Left lung (tissue), 10 donors: ENCODE results near the gene LMTK3. TPM values are rescaled to one million over a fixed set of nuclear protein-coding genes. Genes with fewer than 3 reads are reported as not detected.

Source experiments
- ATAC-seq: fragments of 200-7000 bp; cut with Tn5 transposase; one replicate; pipeline ENCODE4 v1.9.1; 2020; ENCODE audit warnings: moderate library complexity
- DNase-seq, 4 donors: peaks; one replicate each; pipeline ENCODE4 v3.0.0-alpha.2; 2013 to 2020
- H3K27ac ChIP-seq, 2 donors: fragments of 200-600 bp; sonication (generic) in 1 of 2; one replicate each; pipeline versions ENCODE4 v1.5.0 to v1.8.0; 2020 to 2021
- H3K27me3 ChIP-seq, 2 donors: fragments of 200-600 bp; sonication (generic) in 1 of 2; one replicate each; pipeline versions ENCODE4 v1.5.0 to v1.8.0; 2020 to 2021
- H3K36me3 ChIP-seq, 2 donors: fragments of 200-600 bp; sonication (generic) in 1 of 2; one replicate each; pipeline versions ENCODE4 v1.5.0 to v1.8.0; 2020 to 2021
- H3K4me1 ChIP-seq, 2 donors: fragments of 200-600 bp; one replicate each; pipeline ENCODE4 v1.8.0; 2021
- H3K4me3 ChIP-seq, 2 donors: fragments of 200-600 bp; sonication (generic) in 1 of 2; one replicate each; pipeline versions ENCODE4 v1.5.0 to v1.8.0; 2020 to 2021; ENCODE audit warnings: mild to moderate bottlenecking in 1 of 2
- H3K9me3 ChIP-seq, 2 donors: fragments of 200-600 bp; sonication (generic) in 1 of 2; one replicate each; pipeline versions ENCODE4 v1.5.0 to v1.8.0; 2020 to 2021
- CTCF ChIP-seq, 2 donors: fragments of 200-600 bp; sonication (generic) in 1 of 2; IDR thresholded peaks; one replicate each; pipeline versions ENCODE4 v1.5.0 to v1.8.0; 2021; ENCODE audit warnings: antibody characterized with exemption in 2 of 2
- intact Hi-C, 2 donors: fragments of 100-400 bp; cut with DNase I; formaldehyde crosslinking; loops; one replicate each; pipeline versions ENCODE4 v1.11.2 to v1.14.2; 2022
- polyA plus RNA-seq, 6 donors: library from polyadenylated mRNA; unstranded; fragments of 120-200 nt; gene quantifications; one replicate each; pipeline ENCODE4 v1.2.1, GENCODE V29; 2013; ENCODE audit not compliant: insufficient read length in 6 of 6
- total RNA-seq, 2 donors: library from RNA; stranded (reverse); fragmentation: NEBNext Ultra II Directional; extraction: Animal tissue kit (Norgen Biotek cat#: 25700); gene quantifications; one replicate each; pipeline ENCODE4 v1.2.1, GENCODE V29; 2021
- donor health status: DM: no; HTN: yes; CAD: no.
- donor health status: DM: no; HTN: no; CAD: no.

Gene LMTK3
- total and polyA plus RNA-seq, 8 donors, result 1.7 to 9.5 (median 3.1) TPM

DNA sequence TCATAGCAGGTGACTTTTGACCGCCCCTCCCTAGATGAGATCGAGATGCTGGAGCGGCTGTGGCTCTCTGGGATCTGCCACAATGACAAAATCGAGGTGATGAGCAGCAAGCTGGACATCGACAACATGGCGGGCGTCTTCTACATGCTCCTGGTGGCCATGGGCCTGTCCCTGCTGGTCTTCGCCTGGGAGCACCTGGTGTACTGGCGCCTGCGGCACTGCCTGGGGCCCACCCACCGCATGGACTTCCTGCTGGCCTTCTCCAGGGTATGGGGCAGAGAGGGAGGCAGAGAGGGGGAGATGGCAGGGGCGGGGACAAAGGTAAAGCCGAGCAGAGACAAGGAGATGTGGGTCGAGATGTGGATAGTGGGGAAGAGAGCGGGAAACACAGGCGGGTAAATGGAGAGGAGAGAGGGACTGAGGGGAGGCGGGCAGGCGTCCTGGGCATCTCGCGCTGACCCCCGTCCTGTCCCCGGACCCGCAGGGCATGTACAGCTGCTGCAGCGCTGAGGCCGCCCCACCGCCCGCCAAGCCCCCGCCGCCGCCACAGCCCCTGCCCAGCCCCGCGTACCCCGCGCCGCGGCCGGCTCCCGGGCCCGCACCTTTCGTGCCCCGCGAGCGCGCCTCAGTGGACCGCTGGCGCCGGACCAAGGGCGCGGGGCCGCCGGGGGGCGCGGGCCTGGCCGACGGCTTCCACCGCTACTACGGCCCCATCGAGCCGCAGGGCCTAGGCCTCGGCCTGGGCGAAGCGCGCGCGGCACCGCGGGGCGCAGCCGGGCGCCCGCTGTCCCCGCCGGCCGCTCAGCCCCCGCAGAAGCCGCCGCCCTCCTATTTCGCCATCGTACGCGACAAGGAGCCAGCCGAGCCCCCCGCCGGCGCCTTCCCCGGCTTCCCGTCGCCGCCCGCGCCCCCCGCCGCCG is 69.3 kb downstream of the LMTK3 start:
- TF ChIP-seq CTCF (IDR thresholded peaks at IDR 0.05), result no peak
- H3K4me1 ChIP-seq, result peaks cover 16 to 36% of the 10 kb centered on the region in 2 donors
- ATAC-seq (no peak), DNase-seq (peak in 1 of 4 donors; percentile 67)
- H3K9me3 ChIP-seq, result no peaks in the 10 kb centered on the region
- no peak overlapping the region for H3K4me3 ChIP-seq
- H3K27me3 ChIP-seq, result peaks cover 11 to 54% of the 10 kb centered on the region in 2 donors
- intact Hi-C loops, result no loop called here
- H3K36me3 ChIP-seq, result peaks cover 0 to 4% of the 10 kb centered on the region in 2 donors
- no peak overlapping the region for H3K27ac ChIP-seq

- H3K9me3 ChIP-seq, result no peaks in the 10 kb centered on the region
- peaks cover 15 to 27% of the 10 kb centered on the region in 2 donors for H3K4me1 ChIP-seq
- DNase-seq, result peak in 1 of 4 donors; percentile 64
- H3K27ac ChIP-seq, result no peak overlapping the region
- no peak for TF ChIP-seq CTCF (IDR thresholded peaks at IDR 0.05)
- ATAC-seq, result no peak
- H3K4me3 ChIP-seq, result no peak overlapping the region
- intact Hi-C loops, result no loop called here
- H3K36me3 ChIP-seq, result no peaks in the 10 kb centered on the region
- peaks cover 11 to 62% of the 10 kb centered on the region in 2 donors for H3K27me3 ChIP-seq
Observed at GRCh38 chr19:48441360-48442050, 70.1 kb downstream of the LMTK3 start.

- intact Hi-C loops, result no loop called here
- Histone ChIP-seq H3K4me1 (no peaks in the 10 kb centered on the region), H3K27ac (no peak overlapping the region), H3K27me3 (peaks cover 0 to 31% of the 10 kb centered on the region in 2 donors), H3K4me3 (no peak overlapping the region), H3K9me3 (no peaks in the 10 kb centered on the region), H3K36me3 (no peaks in the 10 kb centered on the region)
- no peak for TF ChIP-seq CTCF (IDR thresholded peaks at IDR 0.05)
- ATAC-seq, result no peak
- DNase-seq, result peak in 1 of 4 donors; percentile 22
Observed at GRCh38 chr19:48436586-48436985, 75.0 kb downstream of the LMTK3 start.

Other genes starting within 250 kb of the LMTK3 start
- 1 to 10 TPM; 1.3 to 1.9 TPM for gene ZNF114, start 241.8 kb downstream of the LMTK3 start, total RNA-seq
- 1 to 10 TPM; 8.0 to 9.2 (median 8.2) TPM for gene ZNF114, start 241.8 kb downstream of the LMTK3 start, polyA plus RNA-seq
- gene EMP3, start 186.3 kb downstream of the LMTK3 start, total RNA-seq, result 100 to 1,000 TPM; 127 to 320 TPM
- gene EMP3, start 186.3 kb downstream of the LMTK3 start, polyA plus RNA-seq, result 100 to 1,000 TPM; 102 to 121 (median 107) TPM
- 10 to 100 TPM in 1 of 2 donors, 1 to 10 TPM in 1; 9.8 to 10.6 TPM for gene TMEM143, start 147.9 kb downstream of the LMTK3 start, total RNA-seq
- gene TMEM143, start 147.9 kb downstream of the LMTK3 start, polyA plus RNA-seq, result 10 to 100 TPM in 1 of 6 donors, 1 to 10 TPM in 5; 7.5 to 10.1 (median 8.9) TPM
- gene SYNGR4, start 147.5 kb downstream of the LMTK3 start, total RNA-seq, result not detected
- gene SYNGR4, start 147.5 kb downstream of the LMTK3 start, polyA plus RNA-seq, result under 1 TPM in 2 of 6 donors, not detected in 4; 0.14 to 0.65 TPM
- 100 to 1,000 TPM; 171 to 187 TPM for gene KDELR1, start 120.3 kb downstream of the LMTK3 start, total RNA-seq
- gene KDELR1, start 120.3 kb downstream of the LMTK3 start, polyA plus RNA-seq, result 100 to 1,000 TPM; 159 to 178 (median 163) TPM
- 1 to 10 TPM in 1 of 2 donors, under 1 TPM in 1; 0.94 to 1.3 TPM for gene GRIN2D, start 118.2 kb downstream of the LMTK3 start, total RNA-seq
- under 1 TPM; 0.25 to 0.51 (median 0.30) TPM for gene GRIN2D, start 118.2 kb downstream of the LMTK3 start, polyA plus RNA-seq
- 10 to 100 TPM; 21.5 to 33.8 TPM for gene GRWD1, start 65.9 kb downstream of the LMTK3 start, total RNA-seq
- gene GRWD1, start 65.9 kb downstream of the LMTK3 start, polyA plus RNA-seq, result 10 to 100 TPM; 18.4 to 29.0 (median 24.4) TPM
- gene KCNJ14, start 56.3 kb downstream of the LMTK3 start, total RNA-seq, result under 1 TPM; 0.52 to 0.61 TPM
- gene KCNJ14, start 56.3 kb downstream of the LMTK3 start, polyA plus RNA-seq, result 1 to 10 TPM in 5 of 6 donors, under 1 TPM in 1; 0.94 to 1.3 (median 1.2) TPM
- gene CYTH2, start 42.5 kb downstream of the LMTK3 start, total RNA-seq, result 10 to 100 TPM; 49.8 to 65.9 TPM
- 100 to 1,000 TPM in 2 of 6 donors, 10 to 100 TPM in 4; 86.5 to 108 (median 91.5) TPM for gene CYTH2, start 42.5 kb downstream of the LMTK3 start, polyA plus RNA-seq
- gene SULT2B1, start 40.3 kb upstream of the LMTK3 start, total RNA-seq, result 1 to 10 TPM; 2.8 to 6.3 TPM
- gene SULT2B1, start 40.3 kb upstream of the LMTK3 start, polyA plus RNA-seq, result 1 to 10 TPM; 2.1 to 3.8 (median 2.9) TPM
- not detected for gene SPACA4, start 94.9 kb upstream of the LMTK3 start, total RNA-seq
- under 1 TPM; 0.17 to 0.78 (median 0.26) TPM for gene SPACA4, start 94.9 kb upstream of the LMTK3 start, polyA plus RNA-seq
- gene FAM83E, start 103.2 kb upstream of the LMTK3 start, total RNA-seq, result 10 to 100 TPM; 15.5 to 50.0 TPM
- 10 to 100 TPM in 2 of 6 donors, 1 to 10 TPM in 4; 4.7 to 12.3 (median 5.8) TPM for gene FAM83E, start 103.2 kb upstream of the LMTK3 start, polyA plus RNA-seq
- gene RPL18, start 107.3 kb upstream of the LMTK3 start, total RNA-seq, result 1,000 to 10,000 TPM; 1,028 to 1,088 TPM
- 1,000 to 10,000 TPM; 1,451 to 1,744 (median 1,588) TPM for gene RPL18, start 107.3 kb upstream of the LMTK3 start, polyA plus RNA-seq
- gene SPHK2, start 107.7 kb upstream of the LMTK3 start, total RNA-seq, result 10 to 100 TPM; 21.3 to 27.5 TPM
- 10 to 100 TPM; 10.2 to 17.1 (median 14.1) TPM for gene SPHK2, start 107.7 kb upstream of the LMTK3 start, polyA plus RNA-seq
- gene DBP, start 125.5 kb upstream of the LMTK3 start, total RNA-seq, result 10 to 100 TPM in 1 of 2 donors, 1 to 10 TPM in 1; 8.9 to 10.5 TPM
- gene DBP, start 125.5 kb upstream of the LMTK3 start, polyA plus RNA-seq, result 10 to 100 TPM in 2 of 6 donors, 1 to 10 TPM in 4; 6.4 to 11.1 (median 9.5) TPM
- gene CA11, start 134.4 kb upstream of the LMTK3 start, total RNA-seq, result 1 to 10 TPM; 3.6 to 3.9 TPM
- 1 to 10 TPM; 3.7 to 5.6 (median 5.0) TPM for gene CA11, start 134.4 kb upstream of the LMTK3 start, polyA plus RNA-seq
- under 1 TPM; 0.29 to 0.73 TPM for gene NTN5, start 161.2 kb upstream of the LMTK3 start, total RNA-seq
- gene NTN5, start 161.2 kb upstream of the LMTK3 start, polyA plus RNA-seq, result 1 to 10 TPM in 4 of 6 donors, under 1 TPM in 2; 0.66 to 1.4 (median 1.1) TPM
- 1 to 10 TPM; 1.1 to 2.7 TPM for gene FUT2, start 184.1 kb upstream of the LMTK3 start, total RNA-seq
- gene FUT2, start 184.1 kb upstream of the LMTK3 start, polyA plus RNA-seq, result 1 to 10 TPM; 2.1 to 3.7 (median 2.8) TPM
- gene MAMSTR, start 207.9 kb upstream of the LMTK3 start, total RNA-seq, result 1 to 10 TPM; 1.3 to 1.5 TPM
- 1 to 10 TPM; 4.3 to 5.2 (median 4.6) TPM for gene MAMSTR, start 207.9 kb upstream of the LMTK3 start, polyA plus RNA-seq
- 10 to 100 TPM; 15.0 to 25.4 TPM for gene RASIP1, start 228.8 kb upstream of the LMTK3 start, total RNA-seq
- 10 to 100 TPM; 16.0 to 29.9 (median 23.8) TPM for gene RASIP1, start 228.8 kb upstream of the LMTK3 start, polyA plus RNA-seq
- 1 to 10 TPM in 1 of 2 donors, under 1 TPM in 1; 0.96 to 1.5 TPM for gene IZUMO1, start 235.1 kb upstream of the LMTK3 start, total RNA-seq
- gene IZUMO1, start 235.1 kb upstream of the LMTK3 start, polyA plus RNA-seq, result 1 to 10 TPM; 1.1 to 3.6 (median 1.8) TPM
- gene FUT1, start 240.8 kb upstream of the LMTK3 start, total RNA-seq, result 1 to 10 TPM; 6.0 to 8.7 TPM
- 1 to 10 TPM; 5.1 to 8.6 (median 6.5) TPM for gene FUT1, start 240.8 kb upstream of the LMTK3 start, polyA plus RNA-seq
- not detected for gene FGF21, start 243.7 kb upstream of the LMTK3 start, total RNA-seq
- not detected for gene FGF21, start 243.7 kb upstream of the LMTK3 start, polyA plus RNA-seq